ENCODE data around the gene POLQ. TPM values are rescaled to one million over a fixed set of nuclear protein-coding genes. Genes with fewer than 3 reads are reported as not detected.

Gene POLQ
- total RNA-seq, 4 donors from 2014 or later = 0.10 to 0.40 (median 0.17) TPM; not detected in 1

DNA sequence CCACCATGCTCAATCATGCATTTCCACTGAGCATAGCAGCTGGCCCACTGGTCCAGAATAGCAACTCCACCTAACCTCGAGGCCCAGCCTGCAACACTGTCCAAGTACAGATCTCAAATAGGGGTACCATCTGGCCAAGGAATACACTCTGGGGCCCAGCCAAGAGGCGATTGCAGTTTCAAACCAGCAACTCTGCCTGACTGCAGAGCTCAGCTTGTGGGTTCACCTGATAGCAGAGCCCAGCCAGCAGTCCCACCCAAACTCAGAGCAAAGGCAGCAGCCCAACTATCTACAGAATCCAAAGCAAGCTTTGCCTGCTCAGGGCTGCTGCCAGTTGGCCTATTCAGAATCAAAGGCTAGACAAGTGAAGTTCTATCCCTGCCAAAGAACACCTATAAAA, 30.5 kb downstream of the POLQ start:
- 43 to 100% methylated on average over 1 to 2 of the region's 2 CpGs for WGBS, 2 donors
- no peaks in the 10 kb centered on the region for H3K9me3 ChIP-seq
- no peaks in the 10 kb centered on the region for H3K36me3 ChIP-seq
- intact Hi-C loops (cut with DNase I) = no loop called here
- H3K4me3 ChIP-seq (replicated peaks in 1 of 3) = no peak overlapping the region
- H3K27me3 ChIP-seq = no peaks in the 10 kb centered on the region
- no peaks in the 10 kb centered on the region for H3K4me1 ChIP-seq
- no peak overlapping the region for H3K27ac ChIP-seq
- DNase-seq = no peak
- TF ChIP-seq, protein P1, sequence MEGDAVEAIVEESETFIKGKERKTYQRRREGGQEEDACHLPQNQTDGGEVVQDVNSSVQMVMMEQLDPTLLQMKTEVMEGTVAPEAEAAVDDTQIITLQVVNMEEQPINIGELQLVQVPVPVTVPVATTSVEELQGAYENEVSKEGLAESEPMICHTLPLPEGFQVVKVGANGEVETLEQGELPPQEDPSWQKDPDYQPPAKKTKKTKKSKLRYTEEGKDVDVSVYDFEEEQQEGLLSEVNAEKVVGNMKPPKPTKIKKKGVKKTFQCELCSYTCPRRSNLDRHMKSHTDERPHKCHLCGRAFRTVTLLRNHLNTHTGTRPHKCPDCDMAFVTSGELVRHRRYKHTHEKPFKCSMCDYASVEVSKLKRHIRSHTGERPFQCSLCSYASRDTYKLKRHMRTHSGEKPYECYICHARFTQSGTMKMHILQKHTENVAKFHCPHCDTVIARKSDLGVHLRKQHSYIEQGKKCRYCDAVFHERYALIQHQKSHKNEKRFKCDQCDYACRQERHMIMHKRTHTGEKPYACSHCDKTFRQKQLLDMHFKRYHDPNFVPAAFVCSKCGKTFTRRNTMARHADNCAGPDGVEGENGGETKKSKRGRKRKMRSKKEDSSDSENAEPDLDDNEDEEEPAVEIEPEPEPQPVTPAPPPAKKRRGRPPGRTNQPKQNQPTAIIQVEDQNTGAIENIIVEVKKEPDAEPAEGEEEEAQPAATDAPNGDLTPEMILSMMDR (IDR thresholded peaks at IDR 0.05) = no peak
- no peak for TF ChIP-seq POLR2A (IDR thresholded peaks at IDR 0.05)

DNA sequence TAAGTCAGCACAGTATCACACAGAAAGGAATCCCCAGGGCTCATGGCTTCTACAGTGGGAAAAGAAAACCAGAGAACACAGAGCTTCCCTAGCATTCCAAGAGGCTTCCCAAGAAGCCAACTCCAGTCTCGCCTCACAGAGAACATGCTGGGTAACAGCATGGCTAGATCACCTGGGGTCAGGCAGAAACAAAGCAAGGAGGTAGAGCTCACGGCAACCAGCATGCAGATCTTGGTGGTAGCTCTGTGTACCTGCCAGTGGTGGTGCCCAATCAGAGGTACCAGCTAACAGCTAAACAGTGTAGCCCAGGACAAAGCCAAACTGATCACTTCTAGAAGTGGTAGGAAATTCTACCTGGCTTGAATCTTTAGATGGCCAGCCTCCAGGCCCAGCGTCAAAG, 31.3 kb downstream of the POLQ start:
- no peaks in the 10 kb centered on the region for H3K36me3 ChIP-seq
- H3K4me1 ChIP-seq = no peaks in the 10 kb centered on the region
- H3K27ac ChIP-seq = no peak overlapping the region
- 88 to 90% methylated on average over 3 of the region's 3 CpGs for WGBS, 2 donors
- no peak for DNase-seq
- no peaks in the 10 kb centered on the region for H3K27me3 ChIP-seq
- H3K4me3 ChIP-seq (replicated peaks in 1 of 3) = no peak overlapping the region
- intact Hi-C loops (cut with DNase I) = no loop called here
- no peaks in the 10 kb centered on the region for H3K9me3 ChIP-seq
- TF ChIP-seq POLR2A (IDR thresholded peaks at IDR 0.05) = no peak
- TF ChIP-seq, protein P1 (IDR thresholded peaks at IDR 0.05) = no peak

DNA sequence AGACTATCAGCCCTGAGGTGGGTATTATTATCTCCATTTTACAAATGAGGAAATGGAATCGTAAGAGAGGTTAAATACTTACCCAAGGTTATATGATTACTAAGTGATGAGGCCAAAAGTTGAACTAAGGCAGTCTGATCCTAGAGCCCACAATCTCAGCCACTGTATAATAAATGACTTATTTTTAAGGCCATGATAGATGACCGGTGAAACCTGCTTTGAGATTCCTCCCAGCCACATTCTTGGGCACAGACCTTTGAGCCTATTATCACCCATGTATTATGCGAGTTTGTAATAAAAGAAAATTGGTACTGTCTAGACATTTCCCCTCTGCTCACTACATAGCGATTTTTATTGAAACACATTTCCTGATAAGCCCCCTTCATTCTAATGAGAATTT, 37.4 kb downstream of the POLQ start:
- Histone ChIP-seq H3K27me3 (no peaks in the 10 kb centered on the region), H3K4me3 (replicated peaks in 1 of 3) (no peak overlapping the region), H3K36me3 (no peaks in the 10 kb centered on the region), H3K9me3 (no peaks in the 10 kb centered on the region), H3K4me1 (no peaks in the 10 kb centered on the region), H3K27ac (no peak overlapping the region)
- intact Hi-C loops (cut with DNase I) = no loop called here
- no peak for TF ChIP-seq POLR2A (IDR thresholded peaks at IDR 0.05)
- TF ChIP-seq, protein P1 (IDR thresholded peaks at IDR 0.05) = no peak
- DNase-seq = no peak
- WGBS, 2 donors = 94 to 98% methylated on average over 4 of the region's 4 CpGs

DNA sequence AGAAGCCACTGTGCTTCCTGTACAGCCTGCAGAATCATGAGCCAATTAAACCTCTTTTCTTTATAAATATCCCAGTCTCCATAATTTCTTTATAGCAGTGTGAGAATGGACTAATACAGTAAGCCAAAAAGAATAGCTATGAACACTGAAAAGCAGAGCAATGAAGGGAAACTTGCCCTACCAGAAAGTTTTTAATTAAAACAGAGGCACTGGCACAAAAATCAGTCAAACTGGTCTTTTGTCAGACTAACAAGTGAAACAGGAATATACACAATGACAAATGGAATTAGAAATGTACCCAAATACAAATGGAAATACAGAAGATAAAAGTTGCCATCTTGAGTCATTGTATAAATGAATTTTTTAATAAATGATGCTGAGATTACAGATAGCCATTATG, 40.5 kb downstream of the POLQ start:
- intact Hi-C loops (cut with DNase I) = no loop called here
- no peaks in the 10 kb centered on the region for H3K4me1 ChIP-seq
- DNase-seq = no peak
- H3K9me3 ChIP-seq = no peaks in the 10 kb centered on the region
- H3K27ac ChIP-seq = no peak overlapping the region
- no peaks in the 10 kb centered on the region for H3K27me3 ChIP-seq
- H3K36me3 ChIP-seq = no peaks in the 10 kb centered on the region
- H3K4me3 ChIP-seq (replicated peaks in 1 of 3) = no peak overlapping the region
- TF ChIP-seq POLR2A (IDR thresholded peaks at IDR 0.05) = no peak
- TF ChIP-seq, protein P1 (IDR thresholded peaks at IDR 0.05) = no peak

DNA sequence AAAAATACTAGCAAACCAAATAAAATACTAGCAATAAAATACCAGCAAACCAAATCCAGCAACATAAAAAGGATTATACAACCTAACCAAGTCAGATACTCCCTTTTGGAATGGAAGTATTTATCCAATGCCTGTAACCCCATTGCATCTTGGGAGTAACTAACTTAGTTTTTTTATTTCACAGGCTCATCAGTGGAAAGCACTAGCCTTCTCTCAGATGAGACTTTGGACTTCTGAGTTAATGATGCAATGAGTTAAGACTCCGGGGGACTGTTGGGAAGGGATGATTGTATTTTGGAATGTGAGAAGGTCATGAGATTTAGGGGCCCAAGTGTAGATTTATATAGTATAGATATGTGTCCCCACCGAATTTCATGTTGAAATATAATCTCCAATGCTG, 41.2 kb downstream of the POLQ start:
- intact Hi-C loops (cut with DNase I) = no loop called here
- no peak overlapping the region for H3K4me3 ChIP-seq (replicated peaks in 1 of 3)
- no peak for DNase-seq
- no peaks in the 10 kb centered on the region for H3K36me3 ChIP-seq
- H3K4me1 ChIP-seq = no peaks in the 10 kb centered on the region
- no peaks in the 10 kb centered on the region for H3K27me3 ChIP-seq
- no peak overlapping the region for H3K27ac ChIP-seq
- 92 to 96% methylated on average over 2 of the region's 2 CpGs for WGBS, 2 donors
- TF ChIP-seq, protein P1 (IDR thresholded peaks at IDR 0.05) = no peak
- H3K9me3 ChIP-seq = no peaks in the 10 kb centered on the region
